ENCODE results near the gene CBARP.
A peak's percentile ranks its signal among the peaks of the same experiment; 100 is the strongest.
"Not testable (repeated sequence)": the region's sequence is repeated elsewhere in the genome, so short reads cannot be mapped to it uniquely, and the experiment has no call there.

The CBARP gene

DNA sequence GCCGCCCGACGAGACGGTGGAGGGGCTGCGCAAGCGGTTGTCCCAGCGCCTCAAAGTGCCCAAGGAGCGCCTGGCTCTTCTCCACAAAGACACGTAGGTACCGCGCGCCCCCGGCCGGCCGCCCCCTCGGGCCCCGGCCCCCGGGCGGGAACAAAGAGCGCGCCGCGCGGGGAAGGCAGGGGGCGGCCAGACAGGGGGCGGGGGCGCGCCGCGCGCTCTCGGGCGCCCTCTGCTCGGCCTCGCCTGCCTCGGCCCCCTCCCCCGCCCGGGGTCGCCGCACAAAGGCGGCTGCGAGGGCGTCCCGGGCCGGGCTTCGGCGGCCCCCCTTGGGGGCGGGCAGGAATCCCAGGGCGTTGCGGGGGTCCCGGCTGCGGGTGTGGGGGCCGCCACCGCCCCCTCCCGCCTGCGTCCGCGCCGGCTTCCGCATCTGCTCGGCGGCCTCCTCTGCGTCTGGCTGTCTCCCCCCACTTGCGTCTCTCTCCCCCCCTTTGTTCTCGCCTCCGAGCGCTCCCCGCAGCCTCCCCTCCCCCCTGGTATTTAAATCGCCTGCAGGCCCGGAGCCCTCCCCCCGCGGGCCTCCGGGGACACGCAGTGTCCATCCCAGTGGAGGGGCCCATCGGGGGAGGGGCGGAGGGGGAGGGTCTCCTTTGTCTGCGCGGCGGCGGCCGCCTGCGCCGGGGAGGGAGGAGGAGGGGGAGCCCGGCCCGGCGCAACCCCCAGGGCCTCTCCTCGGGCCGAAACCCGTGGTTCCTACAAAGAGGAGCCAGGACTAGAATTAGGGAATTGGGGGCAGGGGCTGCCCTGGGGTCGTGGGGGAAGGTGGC lies 12.8 kb upstream of the CBARP start:
- H3K36me3 ChIP-seq (ENCODE audit: control insufficient read depth, insufficient read depth, low read length) = peaks cover 41% of the 10 kb centered on the region
- H3K9me3 ChIP-seq (ENCODE audit: control insufficient read depth, low read length) = no peaks in the 10 kb centered on the region
- H3K4me3 ChIP-seq (ENCODE audit: insufficient read depth, low read depth, low read length) = peak overlapping the region; percentile 79
- H3K4me1 ChIP-seq (ENCODE audit: control insufficient read depth, insufficient read depth, low read length) = peaks cover 24% of the 10 kb centered on the region
- no peaks in the 10 kb centered on the region for H3K27me3 ChIP-seq (ENCODE audit: control insufficient read depth, insufficient read depth, low read length, poor library complexity, severe bottlenecking)
- WGBS, 2 experiments = 0% methylated on average over 86 to 89 of the region's 90 CpGs
- peak overlapping the region; percentile 88 for H3K27ac ChIP-seq (ENCODE audit: insufficient read depth, low read depth, low read length, poor library complexity, severe bottlenecking)

DNA sequence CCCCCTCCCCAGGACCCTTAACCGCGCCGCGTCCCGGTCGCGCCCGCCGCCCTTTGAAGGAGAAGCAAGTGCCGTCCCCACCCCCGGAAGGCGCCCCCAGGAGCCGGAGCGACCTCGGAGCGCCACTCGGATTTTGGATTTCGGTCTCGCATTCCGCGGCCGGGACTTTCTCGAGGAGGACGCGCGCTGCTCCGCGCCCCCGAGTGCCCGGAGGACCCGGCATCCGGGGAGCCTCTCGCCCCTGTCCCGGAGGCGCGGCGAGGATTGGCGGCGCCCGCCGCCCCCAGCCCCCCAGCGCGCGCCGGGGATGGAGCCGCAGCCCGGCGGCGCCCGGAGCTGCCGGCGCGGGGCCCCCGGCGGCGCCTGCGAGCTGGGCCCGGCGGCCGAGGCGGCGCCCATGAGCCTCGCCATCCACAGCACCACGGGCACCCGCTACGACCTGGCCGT lies 12.2 kb upstream of the CBARP start:
- WGBS, 2 experiments = 0% methylated on average over 67 of the region's 67 CpGs

DNA sequence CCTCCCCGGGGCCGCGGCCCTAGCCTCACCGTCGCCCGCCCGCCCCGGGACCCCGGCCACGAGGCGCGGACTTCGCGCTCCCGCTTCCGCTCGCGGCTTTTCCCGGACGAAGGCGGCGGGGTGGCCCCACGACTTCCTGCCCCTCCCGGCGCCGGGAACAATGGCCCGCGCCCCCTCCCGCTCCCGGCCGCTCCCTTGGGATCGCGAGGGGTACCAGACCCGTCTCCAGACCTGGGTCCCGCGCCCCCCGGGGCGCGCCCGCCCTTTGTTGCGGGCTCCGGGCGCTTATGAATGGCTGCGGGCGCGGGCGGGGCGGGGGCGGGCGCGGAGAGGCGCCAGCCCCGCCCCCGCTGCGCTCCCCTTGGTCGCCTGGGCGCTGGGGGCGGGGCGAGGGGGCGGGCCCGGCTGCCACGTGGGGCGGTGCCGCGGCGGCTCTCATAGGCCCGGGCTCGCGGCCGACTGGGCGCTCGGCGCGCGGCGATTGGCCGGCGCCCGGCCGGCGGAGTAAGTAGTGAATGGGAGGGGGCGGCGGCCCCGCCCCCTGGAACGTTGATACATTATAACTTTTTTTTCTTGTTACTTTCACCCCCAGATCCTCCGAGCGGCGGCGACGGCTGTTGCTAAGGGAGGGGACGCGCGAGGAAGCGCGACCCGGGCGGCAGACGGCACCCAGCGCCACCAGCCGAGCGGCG lies 11.6 kb upstream of the CBARP start:
- Histone ChIP-seq H3K4me1 (ENCODE audit: control insufficient read depth, insufficient read depth, low read length) (peaks cover 20% of the 10 kb centered on the region), H3K9me3 (ENCODE audit: control insufficient read depth, low read length) (no peaks in the 10 kb centered on the region), H3K4me3 (ENCODE audit: insufficient read depth, low read depth, low read length) (peak overlapping the region; percentile 79), H3K36me3 (ENCODE audit: control insufficient read depth, insufficient read depth, low read length) (peaks cover 29% of the 10 kb centered on the region), H3K27me3 (ENCODE audit: control insufficient read depth, insufficient read depth, low read length, poor library complexity, severe bottlenecking) (no peaks in the 10 kb centered on the region), H3K27ac (ENCODE audit: insufficient read depth, low read depth, low read length, poor library complexity, severe bottlenecking) (peak overlapping the region; percentile 97)
- WGBS, 2 experiments = 0% methylated on average over 102 of the region's 102 CpGs

More for the DNA sequence above, 12.2 kb upstream of the CBARP start:
- no peaks in the 10 kb centered on the region for H3K9me3 ChIP-seq (ENCODE audit: control insufficient read depth, low read length)
- no peaks in the 10 kb centered on the region for H3K27me3 ChIP-seq (ENCODE audit: control insufficient read depth, insufficient read depth, low read length, poor library complexity, severe bottlenecking)
- peak overlapping the region; percentile 64 for H3K27ac ChIP-seq (ENCODE audit: insufficient read depth, low read depth, low read length, poor library complexity, severe bottlenecking)
- peaks cover 35% of the 10 kb centered on the region for H3K36me3 ChIP-seq (ENCODE audit: control insufficient read depth, insufficient read depth, low read length)
- H3K4me1 ChIP-seq (ENCODE audit: control insufficient read depth, insufficient read depth, low read length) = peaks cover 20% of the 10 kb centered on the region
- H3K4me3 ChIP-seq (ENCODE audit: insufficient read depth, low read depth, low read length) = peak overlapping the region; percentile 79

DNA sequence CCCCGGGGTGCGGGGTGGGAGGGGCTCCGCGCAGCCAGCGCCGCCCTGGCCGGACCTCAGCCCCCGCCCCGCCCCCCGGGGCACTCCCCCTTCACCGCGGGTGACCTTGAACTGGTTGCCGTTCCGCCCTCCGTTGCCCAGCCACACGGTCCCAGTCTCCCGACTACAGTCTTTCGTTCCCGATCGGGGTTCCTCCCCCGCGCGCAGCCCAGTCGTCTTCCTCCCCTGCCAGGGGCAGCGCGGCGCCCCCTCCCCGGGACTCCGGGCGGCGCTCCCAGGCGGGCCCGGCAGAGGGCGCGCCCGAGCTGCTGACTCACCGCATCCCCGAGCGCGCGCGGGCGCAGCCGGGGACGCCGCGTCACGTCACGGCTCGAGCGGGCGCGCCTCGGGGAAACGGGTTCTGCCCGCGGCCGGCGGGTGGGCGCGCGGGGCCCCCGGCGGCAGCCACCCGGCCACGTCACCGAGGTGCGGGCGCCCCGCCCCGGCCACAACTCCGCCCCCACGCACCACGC lies 11.0 kb upstream of the CBARP start:
- no peaks in the 10 kb centered on the region for H3K27me3 ChIP-seq (ENCODE audit: control insufficient read depth, insufficient read depth, low read length, poor library complexity, severe bottlenecking)
- H3K4me1 ChIP-seq (ENCODE audit: control insufficient read depth, insufficient read depth, low read length) = peaks cover 20% of the 10 kb centered on the region
- 0% methylated on average over 74 of the region's 74 CpGs for WGBS, 2 experiments
- peak overlapping the region; percentile 78 for H3K4me3 ChIP-seq (ENCODE audit: insufficient read depth, low read depth, low read length)
- peak overlapping the region; percentile 98 for H3K27ac ChIP-seq (ENCODE audit: insufficient read depth, low read depth, low read length, poor library complexity, severe bottlenecking)
- no peaks in the 10 kb centered on the region for H3K9me3 ChIP-seq (ENCODE audit: control insufficient read depth, low read length)
- H3K36me3 ChIP-seq (ENCODE audit: control insufficient read depth, insufficient read depth, low read length) = peaks cover 23% of the 10 kb centered on the region

DNA sequence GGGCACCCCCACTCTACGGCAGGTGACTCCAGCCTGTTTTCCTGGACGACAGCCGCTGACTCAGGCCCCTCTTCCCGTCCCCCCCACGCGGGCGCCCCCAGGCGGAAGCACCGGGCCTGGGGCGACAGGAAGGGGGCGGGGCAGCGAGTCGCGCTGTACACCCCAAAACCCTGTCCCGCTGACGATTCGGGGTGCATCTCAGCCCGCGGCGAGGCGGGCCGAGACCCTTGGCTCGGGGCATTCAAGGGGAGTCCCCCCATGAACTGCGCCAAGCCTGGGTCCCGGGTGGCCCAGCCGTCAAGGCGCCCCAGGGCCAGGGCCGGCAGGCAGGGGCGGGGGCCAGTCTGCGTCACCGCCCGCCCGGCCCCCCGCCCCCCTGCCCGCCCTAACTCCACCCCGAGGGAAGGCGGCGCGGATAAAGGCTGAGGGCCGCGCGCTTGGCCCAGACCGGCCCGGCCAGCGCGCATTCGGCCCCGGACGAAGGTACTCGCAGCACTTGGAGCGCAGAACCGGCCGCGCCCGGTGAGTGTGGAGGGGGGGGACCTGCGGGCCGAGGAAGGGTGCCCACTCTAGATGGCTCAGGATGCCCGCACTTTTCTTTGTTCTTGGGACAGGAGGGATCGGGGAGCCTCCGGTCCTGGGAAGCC lies 10.5 kb upstream of the CBARP start, which contains the start of gene MIDN:
Gene MIDN (plus strand): TSS at position 445 of the 647 bp plus-strand sequence. CDS start 1,714 bp downstream, outside the sequence.
- Histone ChIP-seq H3K4me1 (ENCODE audit: control insufficient read depth, insufficient read depth, low read length) (peaks cover 14% of the 10 kb centered on the region), H3K27me3 (ENCODE audit: control insufficient read depth, insufficient read depth, low read length, poor library complexity, severe bottlenecking) (no peaks in the 10 kb centered on the region), H3K9me3 (ENCODE audit: control insufficient read depth, low read length) (no peaks in the 10 kb centered on the region), H3K4me3 (ENCODE audit: insufficient read depth, low read depth, low read length) (peak within 1 kb of the TSS; percentile 78), H3K36me3 (ENCODE audit: control insufficient read depth, insufficient read depth, low read length) (peaks cover 17% of the 10 kb centered on the region), H3K27ac (ENCODE audit: insufficient read depth, low read depth, low read length, poor library complexity, severe bottlenecking) (peak within 1 kb of the TSS; percentile 98)
- 3 to 4% methylated on average over 60 of the region's 60 CpGs for WGBS, 2 experiments

DNA sequence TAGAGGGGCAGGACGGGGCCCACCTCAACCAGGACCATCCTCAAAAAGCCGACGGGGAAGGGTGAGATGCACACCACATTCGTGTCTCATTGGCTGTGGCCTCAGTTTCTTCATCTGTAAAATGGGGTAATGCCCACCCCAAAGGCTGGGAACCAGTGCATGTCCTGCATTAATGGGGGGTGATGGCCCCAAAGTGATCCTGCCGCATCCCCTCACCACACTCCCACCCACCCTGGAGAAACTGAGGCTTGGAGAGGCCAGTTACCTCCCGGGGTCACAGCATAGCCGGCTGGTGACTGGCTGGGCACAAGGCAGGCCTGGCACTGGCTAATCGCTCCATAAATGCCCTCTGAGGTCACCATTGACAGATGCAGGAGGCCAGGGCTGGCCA lies 9.9 kb upstream of the CBARP start:
- no peaks in the 10 kb centered on the region for H3K9me3 ChIP-seq (ENCODE audit: control insufficient read depth, low read length)
- H3K4me1 ChIP-seq (ENCODE audit: control insufficient read depth, insufficient read depth, low read length) = peaks cover 9% of the 10 kb centered on the region
- 86 to 91% methylated on average over 8 of the region's 8 CpGs for WGBS, 2 experiments
- H3K4me3 ChIP-seq (ENCODE audit: insufficient read depth, low read depth, low read length) = peak overlapping the region; percentile 78
- H3K36me3 ChIP-seq (ENCODE audit: control insufficient read depth, insufficient read depth, low read length) = peaks cover 13% of the 10 kb centered on the region
- H3K27me3 ChIP-seq (ENCODE audit: control insufficient read depth, insufficient read depth, low read length, poor library complexity, severe bottlenecking) = no peaks in the 10 kb centered on the region
- H3K27ac ChIP-seq (ENCODE audit: insufficient read depth, low read depth, low read length, poor library complexity, severe bottlenecking) = peak overlapping the region; percentile 60

DNA sequence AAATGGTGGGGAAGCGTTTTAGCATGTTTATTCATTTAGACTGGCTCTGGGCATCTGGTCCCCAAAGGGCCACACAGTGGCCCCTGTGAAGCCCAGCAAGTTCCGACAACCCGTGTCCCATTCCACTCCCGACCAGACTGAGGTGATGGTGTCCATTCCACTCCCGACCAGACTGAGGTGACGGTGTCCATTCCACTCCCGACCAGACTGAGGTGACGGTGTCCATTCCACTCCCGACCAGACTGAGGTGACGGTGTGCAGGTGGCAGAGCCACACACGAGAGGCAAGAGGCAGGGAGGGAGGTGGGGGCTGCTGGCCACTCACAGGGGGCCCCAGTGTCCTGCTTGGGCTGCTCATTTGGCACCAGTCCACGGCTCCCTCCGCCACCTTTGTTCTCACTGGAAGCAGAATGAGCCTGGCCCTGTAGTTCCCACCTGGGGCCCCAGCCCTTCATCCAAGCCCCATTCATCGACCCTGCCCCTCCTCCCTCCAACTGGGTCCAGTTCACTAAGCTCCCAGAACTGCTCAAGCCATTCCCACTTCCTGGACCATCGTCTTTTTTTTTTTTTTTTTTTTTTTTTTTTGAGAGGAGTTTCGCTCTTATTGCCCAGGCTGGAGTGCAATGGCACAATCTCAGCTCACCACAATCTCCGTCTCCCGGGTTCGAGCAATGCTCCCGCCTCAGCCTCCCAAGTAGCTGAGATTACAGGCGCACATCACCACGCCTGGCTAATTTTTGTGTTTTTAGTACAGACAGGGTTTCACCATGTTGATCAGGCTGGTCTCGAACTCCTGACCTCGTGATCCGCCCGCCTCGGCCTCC lies 8.7 kb upstream of the CBARP start:
- H3K4me3 ChIP-seq (ENCODE audit: insufficient read depth, low read depth, low read length); H3K36me3 ChIP-seq (ENCODE audit: control insufficient read depth, insufficient read depth, low read length); H3K9me3 ChIP-seq (ENCODE audit: control insufficient read depth, low read length); H3K4me1 ChIP-seq (ENCODE audit: control insufficient read depth, insufficient read depth, low read length); H3K27me3 ChIP-seq (ENCODE audit: control insufficient read depth, insufficient read depth, low read length, poor library complexity, severe bottlenecking); H3K27ac ChIP-seq (ENCODE audit: insufficient read depth, low read depth, low read length, poor library complexity, severe bottlenecking): not testable (repeated sequence)
- WGBS, 2 experiments = 90% methylated on average over 27 of the region's 27 CpGs

DNA sequence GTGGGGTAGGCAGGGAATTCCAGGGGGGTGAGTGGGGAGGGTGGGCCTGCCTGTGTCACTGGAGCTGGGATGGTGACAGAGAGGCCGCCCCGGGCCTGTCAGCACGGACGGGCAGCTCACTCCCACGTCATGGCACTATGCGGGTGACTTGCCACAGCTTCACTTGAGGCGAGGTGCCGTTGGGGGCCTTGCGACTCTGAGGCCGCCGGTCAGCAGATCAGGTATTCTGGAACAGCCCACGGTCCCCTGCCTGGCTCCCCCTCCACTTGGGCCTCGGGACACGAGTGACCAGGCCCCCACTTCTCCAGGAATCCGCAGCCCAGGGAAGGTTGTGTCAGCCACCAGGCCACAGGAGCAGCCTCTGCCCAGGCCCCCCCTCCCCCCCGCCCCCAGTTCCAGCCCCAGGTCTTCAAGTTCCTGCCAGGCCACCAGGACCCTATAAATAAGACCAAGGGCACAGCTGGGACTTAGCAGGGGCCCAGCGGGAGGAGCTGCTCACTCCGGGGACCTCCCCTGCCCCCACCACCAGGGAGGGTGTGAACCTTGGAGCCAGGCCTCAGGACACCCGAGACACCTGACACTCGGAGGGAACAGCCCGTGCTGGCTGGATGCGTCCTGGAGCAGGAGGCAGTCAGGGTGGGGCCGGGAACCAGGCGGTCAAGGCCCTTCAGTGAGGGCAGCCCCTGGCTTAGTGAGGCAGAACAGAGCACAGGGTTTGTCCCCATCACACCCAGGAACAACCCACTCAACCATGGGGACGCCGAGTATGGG lies 7.9 kb upstream of the CBARP start:
- H3K27ac ChIP-seq (ENCODE audit: insufficient read depth, low read depth, low read length, poor library complexity, severe bottlenecking) = no peak overlapping the region
- 91 to 94% methylated on average over 25 to 26 of the region's 26 CpGs for WGBS, 2 experiments
- no peaks in the 10 kb centered on the region for H3K36me3 ChIP-seq (ENCODE audit: control insufficient read depth, insufficient read depth, low read length)
- no peaks in the 10 kb centered on the region for H3K27me3 ChIP-seq (ENCODE audit: control insufficient read depth, insufficient read depth, low read length, poor library complexity, severe bottlenecking)
- no peak overlapping the region for H3K4me3 ChIP-seq (ENCODE audit: insufficient read depth, low read depth, low read length)
- H3K4me1 ChIP-seq (ENCODE audit: control insufficient read depth, insufficient read depth, low read length) = no peaks in the 10 kb centered on the region
- no peaks in the 10 kb centered on the region for H3K9me3 ChIP-seq (ENCODE audit: control insufficient read depth, low read length)
